ENCODE measurements around the gene GIMAP2.

DNA sequence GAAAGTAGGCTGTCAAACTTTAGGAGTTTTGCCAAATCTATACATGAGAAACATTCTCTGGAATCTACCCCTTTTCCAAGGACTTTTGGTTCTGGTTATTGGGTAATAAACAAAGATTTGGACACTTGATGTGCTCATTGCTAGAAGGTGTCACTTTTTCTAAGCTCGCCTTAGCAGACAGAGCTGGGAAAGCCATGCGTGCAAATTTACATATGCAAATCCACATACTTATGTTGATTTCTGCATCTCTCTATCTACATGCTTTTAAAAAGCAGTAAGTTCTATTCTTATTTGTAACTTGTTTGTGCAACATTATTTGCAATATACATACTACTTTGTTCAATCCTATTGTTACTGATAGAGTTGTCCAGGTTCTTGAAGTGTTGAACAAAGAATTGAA is 30.8 kb upstream of the GIMAP2 start:
- TF ChIP-seq, protein P1, sequence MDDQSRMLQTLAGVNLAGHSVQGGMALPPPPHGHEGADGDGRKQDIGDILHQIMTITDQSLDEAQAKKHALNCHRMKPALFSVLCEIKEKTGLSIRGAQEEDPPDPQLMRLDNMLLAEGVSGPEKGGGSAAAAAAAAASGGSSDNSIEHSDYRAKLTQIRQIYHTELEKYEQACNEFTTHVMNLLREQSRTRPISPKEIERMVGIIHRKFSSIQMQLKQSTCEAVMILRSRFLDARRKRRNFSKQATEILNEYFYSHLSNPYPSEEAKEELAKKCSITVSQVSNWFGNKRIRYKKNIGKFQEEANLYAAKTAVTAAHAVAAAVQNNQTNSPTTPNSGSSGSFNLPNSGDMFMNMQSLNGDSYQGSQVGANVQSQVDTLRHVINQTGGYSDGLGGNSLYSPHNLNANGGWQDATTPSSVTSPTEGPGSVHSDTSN (CRISPR knock-in tag; IDR thresholded peaks at IDR 0.05), result no peak
- TF ChIP-seq ZNF76 (tag by site-specific recombination; IDR thresholded peaks at IDR 0.05; ENCODE audit: borderline replicate concordance, low read depth) (no peak), YY2 (tag by site-specific recombination; IDR thresholded peaks at IDR 0.05) (no peak)
- TF ChIP-seq, protein P2, sequence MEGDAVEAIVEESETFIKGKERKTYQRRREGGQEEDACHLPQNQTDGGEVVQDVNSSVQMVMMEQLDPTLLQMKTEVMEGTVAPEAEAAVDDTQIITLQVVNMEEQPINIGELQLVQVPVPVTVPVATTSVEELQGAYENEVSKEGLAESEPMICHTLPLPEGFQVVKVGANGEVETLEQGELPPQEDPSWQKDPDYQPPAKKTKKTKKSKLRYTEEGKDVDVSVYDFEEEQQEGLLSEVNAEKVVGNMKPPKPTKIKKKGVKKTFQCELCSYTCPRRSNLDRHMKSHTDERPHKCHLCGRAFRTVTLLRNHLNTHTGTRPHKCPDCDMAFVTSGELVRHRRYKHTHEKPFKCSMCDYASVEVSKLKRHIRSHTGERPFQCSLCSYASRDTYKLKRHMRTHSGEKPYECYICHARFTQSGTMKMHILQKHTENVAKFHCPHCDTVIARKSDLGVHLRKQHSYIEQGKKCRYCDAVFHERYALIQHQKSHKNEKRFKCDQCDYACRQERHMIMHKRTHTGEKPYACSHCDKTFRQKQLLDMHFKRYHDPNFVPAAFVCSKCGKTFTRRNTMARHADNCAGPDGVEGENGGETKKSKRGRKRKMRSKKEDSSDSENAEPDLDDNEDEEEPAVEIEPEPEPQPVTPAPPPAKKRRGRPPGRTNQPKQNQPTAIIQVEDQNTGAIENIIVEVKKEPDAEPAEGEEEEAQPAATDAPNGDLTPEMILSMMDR (tag by site-specific recombination; IDR thresholded peaks at IDR 0.05), result no peak
